Measurements from ENCODE around the gene C3orf20.

- TF ChIP-seq BHLHE40 (IDR thresholded peaks at IDR 0.05; ENCODE audit: borderline replicate concordance): no peak
- no peak for TF ChIP-seq NFRKB (IDR thresholded peaks at IDR 0.05)
- TF ChIP-seq CTBP1 (IDR thresholded peaks at IDR 0.05; ENCODE audit: borderline replicate concordance): no peak
Observed at GRCh38 chr3:14663396-14664135, 11.4 kb upstream of the C3orf20 start.
